Measurements from ENCODE around the gene APPL2. TPM values are rescaled to one million over a fixed set of nuclear protein-coding genes. Genes with fewer than 3 reads are reported as not detected.

APPL2 gene
- total and polyA plus RNA-seq, 2 of the 13 experiments (the other 11 are each of a cell fraction or from before 2014, with no cell fraction given), result 9.9 to 11.1 TPM

GRCh38 chr12:105239304-105239703, 3.3 kb upstream of the APPL2 start (continued):
- no peak for TF ChIP-seq RBM39 (IDR thresholded peaks at IDR 0.05; ENCODE audit: low read depth, low read length, poor library complexity, severe bottlenecking)

DNA sequence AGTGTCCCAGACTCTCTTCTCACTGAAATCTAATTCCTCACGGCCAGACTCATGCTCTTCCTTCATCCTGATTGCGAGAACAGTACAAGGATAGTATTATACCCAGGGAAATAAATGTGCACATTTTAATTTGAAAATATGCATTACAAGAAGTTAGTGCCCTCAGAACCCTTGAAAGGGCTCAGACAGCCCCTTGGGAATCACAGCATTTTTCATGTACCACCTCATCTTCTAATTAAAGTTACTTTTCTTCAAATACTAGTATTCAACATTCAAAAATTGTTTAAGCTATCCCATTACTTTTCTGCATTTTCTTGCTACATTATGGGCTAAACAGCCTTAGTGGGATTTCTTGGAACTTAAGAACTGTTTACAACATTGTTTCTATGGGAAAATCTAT, 1.7 kb upstream of the APPL2 start:
- Histone ChIP-seq H3K27ac (ENCODE audit: extremely low read length, insufficient read depth, low read length) (no peak overlapping the region), H3K4me2 (ENCODE audit: low read depth, low read length) (no peak overlapping the region), H3K79me2 (ENCODE audit: insufficient read depth, low read length) (peaks cover 18% of the 10 kb centered on the region), H4K20me1 (ENCODE audit: insufficient read depth, low read length) (no peaks in the 10 kb centered on the region; the same call in 1 of the 2 replicates), H3K4me3 (replicated peaks in 1 of 3; ENCODE audit: insufficient read depth in 1 of 3, low read depth in 2 of 3, low read length in 3 of 3) (no peak overlapping the region), H2AFZ (ENCODE audit: low read length) (no peak overlapping the region), H3K27me3 (ENCODE audit: control insufficient read depth in 1 of 2, insufficient read depth in 2 of 2, low read length in 2 of 2) (peaks cover 0 to 1% of the 10 kb centered on the region in 2 experiments; a peak in 2 of 5 replicates), H3K9me3 (ENCODE audit: low read length) (no peaks in the 10 kb centered on the region), H3K4me1 (ENCODE audit: insufficient read depth, low read length) (peaks cover 47% of the 10 kb centered on the region), H3K9ac (ENCODE audit: insufficient read depth, low read depth, low read length) (no peak overlapping the region), H3K36me3 (replicated peaks in 1 of 2; ENCODE audit: control insufficient read depth in 1 of 2, insufficient read depth in 2 of 2, low read length in 2 of 2) (no peaks in the 10 kb centered on the region)
- DNase-seq (ENCODE audit: low spot score), result no peak
- BruUV-seq (replicated peaks), result no TSS peak
- WGBS (ENCODE audit: low lambda C conversion rate), result 71% methylated on average over 2 of the region's 2 CpGs
- in situ Hi-C loops (cut with HindIII; ENCODE audit: extremely low pct_ligation_motif_present, low pct_unique_long_range_greater_than_20kb) (no loop called here), intact Hi-C loops (cut with micrococcal nuclease; ENCODE audit: unreplicated experiment) (loop anchor here (5.0 kb wide), 2 partner anchors 80 to 145 kb away; no protein-coding TSS in a partner anchor)
- ChIA-PET CTCF (ENCODE audit: low intra/inter-chr PET ratio, low total read pairs) (no interaction called here), POLR2A (no interaction called here)
- no peak for ATAC-seq
- no peak for FAIRE-seq
- TF ChIP-seq GTF3A (CRISPR knock-in tag; conservative IDR thresholded peaks at IDR 0.05) (no peak), TBX2 (CRISPR knock-in tag; IDR thresholded peaks at IDR 0.05; ENCODE audit: borderline replicate concordance) (no peak), ZFY (CRISPR knock-in tag; IDR thresholded peaks at IDR 0.05) (no peak), ZNF446 (CRISPR knock-in tag; IDR thresholded peaks at IDR 0.05) (no peak), ZNF781 (CRISPR knock-in tag; IDR thresholded peaks at IDR 0.05; ENCODE audit: borderline replicate concordance, not compliant biosample characterization) (no peak), SRSF4 (IDR thresholded peaks at IDR 0.05; ENCODE audit: low read depth, low read length, poor library complexity, severe bottlenecking) (no peak), CBX2 (IDR thresholded peaks at IDR 0.05; ENCODE audit: low read depth, low read length) (no peak), CBX2 (CRISPR knock-in tag; IDR thresholded peaks at IDR 0.05; ENCODE audit: low read depth) (no peak), NR3C1 (CRISPR knock-in tag; IDR thresholded peaks at IDR 0.05) (no peak), ZNF777 (CRISPR knock-in tag; IDR thresholded peaks at IDR 0.05) (no peak), ZNF430 (CRISPR knock-in tag; IDR thresholded peaks at IDR 0.05) (no peak), ATF7-NPFF (CRISPR knock-in tag; IDR thresholded peaks at IDR 0.05; ENCODE audit: low read depth) (no peak), ZNF432 (CRISPR knock-in tag; IDR thresholded peaks at IDR 0.05; ENCODE audit: borderline replicate concordance) (no peak), HNRNPH1 (optimal IDR thresholded peaks at IDR 0.05; ENCODE audit: low read depth, low read length) (no peak), IKZF5 (CRISPR knock-in tag; IDR thresholded peaks at IDR 0.05) (no peak), FOXP1 (IDR thresholded peaks at IDR 0.05) (no peak), FOXP1 (CRISPR knock-in tag; IDR thresholded peaks at IDR 0.05) (no peak)
- TF ChIP-seq, protein P1, sequence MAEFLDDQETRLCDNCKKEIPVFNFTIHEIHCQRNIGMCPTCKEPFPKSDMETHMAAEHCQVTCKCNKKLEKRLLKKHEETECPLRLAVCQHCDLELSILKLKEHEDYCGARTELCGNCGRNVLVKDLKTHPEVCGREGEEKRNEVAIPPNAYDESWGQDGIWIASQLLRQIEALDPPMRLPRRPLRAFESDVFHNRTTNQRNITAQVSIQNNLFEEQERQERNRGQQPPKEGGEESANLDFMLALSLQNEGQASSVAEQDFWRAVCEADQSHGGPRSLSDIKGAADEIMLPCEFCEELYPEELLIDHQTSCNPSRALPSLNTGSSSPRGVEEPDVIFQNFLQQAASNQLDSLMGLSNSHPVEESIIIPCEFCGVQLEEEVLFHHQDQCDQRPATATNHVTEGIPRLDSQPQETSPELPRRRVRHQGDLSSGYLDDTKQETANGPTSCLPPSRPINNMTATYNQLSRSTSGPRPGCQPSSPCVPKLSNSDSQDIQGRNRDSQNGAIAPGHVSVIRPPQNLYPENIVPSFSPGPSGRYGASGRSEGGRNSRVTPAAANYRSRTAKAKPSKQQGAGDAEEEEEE (CRISPR knock-in tag; IDR thresholded peaks at IDR 0.05; ENCODE audit: borderline replicate concordance), result no peak
- TF ChIP-seq, protein P2, sequence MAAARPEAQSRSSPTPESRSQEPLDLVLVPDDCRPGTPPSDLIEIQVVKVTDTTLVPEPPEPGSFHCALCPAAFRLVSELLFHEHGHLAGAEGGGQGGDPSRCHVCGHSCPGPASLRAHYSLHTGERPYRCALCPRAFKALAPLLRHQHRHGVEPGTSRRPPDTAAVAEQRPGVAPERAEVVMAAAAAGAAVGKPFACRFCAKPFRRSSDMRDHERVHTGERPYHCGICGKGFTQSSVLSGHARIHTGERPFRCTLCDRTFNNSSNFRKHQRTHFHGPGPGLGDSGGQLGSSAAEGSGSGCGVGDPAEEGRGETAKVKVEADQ (CRISPR knock-in tag; IDR thresholded peaks at IDR 0.05; ENCODE audit: borderline replicate concordance), result no peak
